Anterior cingulate cortex (tissue), 58 donors: ENCODE data around the gene TMEM208.

ENCODE experiments used
- DNase-seq, 58 donors: peaks; one replicate each; lab custom pipeline; 2025; lab: John Stamatoyannopoulos, UW

Gene TMEM208

DNA sequence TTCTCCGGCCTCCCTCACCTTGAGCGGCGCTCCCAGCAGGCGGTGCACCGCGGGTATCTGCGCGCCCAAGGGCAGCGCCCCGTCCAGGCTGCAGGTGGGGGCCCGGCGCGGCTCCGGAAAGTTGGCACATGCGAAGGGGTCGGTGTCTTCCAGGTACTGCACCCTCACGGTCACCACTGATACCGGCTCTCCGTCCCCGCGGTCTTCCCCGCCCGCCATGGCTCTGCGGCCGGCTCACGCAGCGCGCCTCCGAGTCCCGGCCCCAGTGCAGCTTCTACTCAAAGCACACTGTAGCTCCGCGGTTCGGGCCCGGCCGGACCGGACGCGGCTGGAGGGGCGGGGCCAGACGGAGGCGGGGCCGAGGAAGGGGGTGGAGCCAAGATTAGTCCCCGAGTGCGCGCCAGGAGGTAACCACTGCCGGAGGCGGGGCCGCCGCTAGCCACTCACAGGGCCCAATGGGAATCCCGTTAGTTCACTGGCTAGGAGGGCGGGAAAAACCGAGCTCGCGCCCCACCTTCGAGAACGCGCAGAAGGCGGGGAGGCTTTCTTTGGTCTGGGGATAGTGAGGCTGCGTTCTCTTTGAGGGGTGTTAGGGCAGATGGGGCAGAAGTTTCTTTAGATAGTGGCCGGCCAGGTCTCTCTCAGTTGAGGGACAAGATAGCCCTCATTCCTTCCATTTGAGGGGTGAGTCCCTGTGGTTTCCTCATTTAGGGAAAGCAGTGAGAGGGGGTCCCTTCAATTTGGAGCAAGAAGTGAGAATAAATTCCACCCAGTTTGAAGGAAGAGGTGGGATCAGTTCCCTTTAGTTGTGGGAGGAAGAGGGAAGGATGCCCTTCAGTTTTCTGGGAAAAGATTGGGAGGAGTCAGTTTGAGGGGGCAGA, 20.5 kb downstream of the TMEM208 start, which contains the start of gene FHOD1:
FHOD1 (minus strand) TSS at position 290 of the 881 bp plus-strand sequence; CDS start at position 219, 71 bp downstream.
- DNase-seq: peak; percentile 40 to 97 (median 88)

DNA sequence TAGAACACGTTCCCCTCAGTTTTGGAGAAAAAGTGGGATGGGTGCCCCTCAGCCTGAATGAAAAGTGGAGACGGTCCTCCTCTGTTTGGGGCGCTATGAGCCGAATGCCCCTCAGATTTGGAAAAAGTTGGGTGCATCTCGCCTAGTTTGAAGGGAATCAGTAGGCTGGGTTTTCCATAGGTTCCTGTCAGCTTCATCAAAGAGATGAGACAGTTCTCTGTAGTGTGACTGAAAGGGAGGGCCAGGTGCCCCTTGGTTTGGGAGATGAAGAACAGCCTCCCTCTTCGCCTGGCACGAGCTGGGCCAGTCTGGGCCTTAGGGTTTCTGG, 21.1 kb downstream of the TMEM208 start:
- DNase-seq: no peak

DNA sequence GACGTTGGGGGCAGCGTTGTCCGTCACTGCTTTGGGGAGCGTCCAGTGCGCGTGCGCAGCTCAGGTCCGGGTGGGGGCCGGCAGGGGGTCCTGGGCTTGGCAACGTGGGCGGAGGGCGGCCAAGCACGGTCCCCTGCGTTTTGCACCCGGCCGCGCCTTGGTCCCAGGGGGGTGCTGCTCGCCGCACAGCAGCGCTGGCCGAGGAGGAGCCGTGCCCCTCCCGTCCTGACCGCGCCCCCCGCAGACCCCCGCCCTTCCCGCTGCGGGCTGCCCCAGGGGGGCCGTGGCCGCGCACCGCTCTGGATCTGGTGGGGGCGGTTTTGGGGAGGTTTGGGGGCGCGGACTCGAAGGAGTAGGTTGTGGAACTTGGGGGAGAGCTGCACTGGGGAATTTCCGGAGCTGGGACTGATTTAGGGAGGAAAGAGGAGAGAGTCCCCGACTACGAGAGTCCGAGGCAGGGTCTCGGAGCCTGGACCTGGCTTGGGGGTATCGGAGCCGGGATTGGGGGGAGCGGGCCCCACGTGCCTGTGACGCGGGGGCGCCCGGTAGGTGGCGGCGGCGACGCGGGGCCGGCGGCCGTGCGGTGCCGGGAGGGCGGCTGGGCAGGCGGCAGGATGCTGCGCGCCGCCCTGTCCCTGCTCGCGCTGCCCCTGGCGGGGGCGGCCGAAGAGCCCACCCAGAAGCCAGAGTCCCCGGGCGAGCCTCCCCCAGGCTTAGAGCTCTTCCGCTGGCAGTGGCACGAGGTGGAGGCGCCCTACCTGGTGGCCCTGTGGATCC, 21.7 kb downstream of the TMEM208 start, which contains the start of gene SLC9A5:
SLC9A5 (plus strand) TSS at position 579 of the 777 bp plus-strand sequence; CDS start at position 615, 36 bp downstream.
- DNase-seq: peak in 5 of 58 donors; percentile 12 to 38 (median 18)

DNA sequence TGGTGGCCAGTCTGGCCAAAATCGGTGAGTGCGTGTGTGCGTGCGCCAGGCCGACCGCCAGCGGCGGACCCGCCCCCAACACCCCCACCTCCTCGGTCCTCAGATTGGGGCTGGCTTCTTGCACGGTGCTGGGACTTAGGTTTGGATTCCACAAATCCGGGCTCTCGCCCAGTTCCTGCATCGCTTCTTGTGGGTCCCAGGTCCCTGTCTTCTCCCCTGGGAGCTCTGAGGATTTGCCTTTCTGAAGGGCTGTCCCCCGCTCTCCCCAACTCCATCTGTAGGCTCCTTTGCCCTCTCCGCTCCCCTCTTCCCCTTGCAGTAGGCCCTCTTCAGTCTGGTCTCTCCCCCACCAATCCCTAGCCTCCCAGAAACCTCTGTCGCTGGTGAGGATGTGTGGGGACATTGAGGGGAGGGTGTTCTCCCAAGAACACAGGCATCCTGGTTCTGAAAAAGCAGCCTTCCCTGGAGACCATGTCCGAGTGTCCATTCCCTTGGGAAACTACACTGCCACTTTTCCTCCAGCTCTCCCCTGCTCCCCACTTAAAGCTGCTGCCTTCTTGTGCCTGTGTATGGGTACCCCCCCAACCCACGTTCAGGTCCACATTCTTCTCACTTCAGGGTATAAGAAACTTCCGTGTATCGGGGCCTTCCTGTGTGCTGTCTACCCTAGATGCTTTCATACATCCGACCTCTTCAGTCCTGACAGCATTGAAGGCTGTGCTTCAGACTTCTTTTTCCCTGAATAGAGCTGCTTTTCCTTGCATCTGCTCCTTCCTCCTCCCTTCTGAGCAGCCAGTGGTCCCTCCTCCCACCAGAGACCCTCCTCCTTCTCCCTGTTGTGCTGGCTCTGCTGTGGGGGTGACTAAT, 22.5 kb downstream of the TMEM208 start:
- no peak for DNase-seq

DNA sequence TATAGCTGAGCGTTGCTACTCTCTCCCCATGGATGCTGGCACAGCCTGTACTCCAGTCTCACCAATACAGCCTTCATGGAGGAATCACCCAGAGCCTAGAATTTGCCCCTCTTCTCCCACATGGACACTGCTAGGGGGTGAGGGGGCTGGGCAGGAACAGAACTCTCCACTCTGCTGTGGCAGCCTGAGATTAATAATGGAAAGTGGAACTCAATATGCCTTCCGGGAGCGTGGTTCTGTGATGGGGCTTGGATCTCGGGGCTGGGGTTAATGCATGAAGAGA, 23.1 kb downstream of the TMEM208 start:
- DNase-seq: no peak

DNA sequence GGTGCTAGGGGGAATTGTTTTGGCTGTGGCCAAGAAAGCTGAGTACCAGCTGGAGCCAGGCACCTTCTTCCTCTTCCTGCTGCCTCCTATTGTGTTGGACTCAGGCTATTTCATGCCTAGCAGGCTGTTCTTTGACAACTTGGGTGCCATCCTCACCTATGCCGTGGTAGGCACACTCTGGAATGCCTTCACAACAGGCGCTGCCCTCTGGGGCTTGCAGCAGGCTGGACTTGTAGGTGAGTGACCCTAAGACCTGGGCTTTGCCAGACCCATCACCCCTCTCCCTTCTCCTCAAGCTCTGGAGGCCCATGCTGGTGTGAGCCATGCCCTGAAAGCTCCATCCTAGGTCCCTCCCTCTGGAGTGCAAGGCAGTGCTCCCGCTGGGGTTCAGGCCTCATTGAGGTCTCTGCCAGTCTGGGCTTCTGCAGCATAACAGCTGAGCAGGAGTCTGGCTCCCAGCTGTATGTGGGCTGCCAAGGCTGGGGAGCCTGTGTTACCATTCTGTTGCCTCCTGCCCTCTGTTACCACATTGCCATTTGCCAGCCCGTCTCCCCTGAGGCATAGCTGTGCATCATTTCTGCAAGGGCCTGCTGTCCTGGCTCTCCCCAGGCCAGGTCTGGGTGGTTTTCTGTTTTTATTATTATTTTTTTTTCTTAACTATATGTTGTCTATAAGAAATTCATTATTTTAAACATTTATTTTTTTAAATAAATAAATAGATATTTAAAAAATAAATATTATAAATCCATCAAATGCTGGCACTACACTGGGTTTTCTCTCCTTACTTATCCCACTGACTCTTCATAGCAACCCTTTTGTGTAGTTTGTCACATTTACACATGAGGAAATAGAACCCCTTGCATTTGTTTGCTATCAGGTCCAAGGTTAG, 25.9 kb downstream of the TMEM208 start:
- peak in 18 of 58 donors; percentile 8 to 54 (median 38) for DNase-seq

DNA sequence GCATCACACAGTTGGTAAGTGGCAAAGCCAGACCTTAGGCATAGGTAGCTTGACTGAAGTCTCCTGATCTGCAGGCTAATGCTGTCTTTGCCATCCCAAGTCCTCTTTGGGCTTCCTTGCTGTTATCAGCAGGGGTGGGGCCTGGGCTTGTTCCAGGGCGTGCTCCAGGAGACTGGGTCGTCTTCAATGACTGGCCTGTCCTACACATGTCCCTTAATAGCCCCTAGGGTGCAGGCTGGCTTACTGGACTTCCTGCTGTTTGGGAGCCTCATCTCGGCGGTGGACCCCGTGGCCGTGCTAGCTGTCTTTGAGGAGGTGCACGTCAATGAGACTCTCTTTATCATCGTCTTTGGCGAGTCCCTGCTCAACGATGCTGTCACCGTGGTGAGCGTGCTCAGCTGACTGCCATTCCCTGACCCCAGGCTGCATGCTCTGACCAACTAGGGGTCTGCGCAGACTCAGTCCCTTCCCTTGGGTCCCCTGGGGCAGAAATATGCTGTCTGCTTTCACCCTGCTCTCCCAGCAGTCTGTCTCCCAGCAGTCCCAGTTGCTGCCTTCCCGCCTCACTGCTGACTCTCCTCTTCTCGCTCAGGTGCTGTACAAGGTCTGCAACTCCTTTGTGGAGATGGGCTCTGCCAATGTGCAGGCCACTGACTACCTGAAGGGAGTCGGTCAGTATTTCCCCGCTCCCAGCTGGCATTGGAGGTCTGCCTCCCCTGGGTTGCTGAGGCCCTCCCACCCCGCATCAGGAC, 28.0 kb downstream of the TMEM208 start:
- no peak for DNase-seq

DNA sequence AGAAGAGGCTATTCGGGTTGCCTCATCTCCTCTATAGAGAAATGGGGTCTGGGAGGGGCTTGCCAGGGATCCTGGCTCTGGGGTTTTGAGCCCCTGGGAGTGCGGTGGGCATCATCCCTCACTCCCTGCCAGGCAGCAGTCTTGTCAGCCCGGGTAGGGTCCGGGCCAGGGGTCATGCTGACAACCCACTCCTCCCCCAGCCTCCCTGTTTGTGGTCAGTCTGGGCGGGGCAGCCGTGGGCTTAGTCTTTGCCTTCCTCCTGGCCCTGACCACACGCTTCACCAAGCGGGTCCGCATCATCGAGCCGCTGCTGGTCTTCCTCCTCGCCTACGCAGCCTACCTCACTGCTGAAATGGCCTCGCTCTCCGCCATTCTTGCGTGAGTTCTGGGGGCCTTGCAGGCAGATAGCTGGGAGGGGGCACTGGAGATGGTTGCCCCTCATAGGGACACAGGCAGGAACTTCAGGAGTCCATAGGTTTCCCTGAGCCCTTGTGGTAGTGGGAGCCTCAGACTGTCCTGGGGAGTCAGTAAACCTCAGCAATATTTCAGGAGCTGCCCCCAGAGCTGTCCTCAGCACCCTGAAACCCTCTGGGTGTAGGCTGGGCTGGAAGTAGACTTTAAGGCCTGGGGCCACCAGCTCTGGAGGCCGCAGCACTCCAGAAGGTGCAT, 28.8 kb downstream of the TMEM208 start:
- no peak for DNase-seq

DNA sequence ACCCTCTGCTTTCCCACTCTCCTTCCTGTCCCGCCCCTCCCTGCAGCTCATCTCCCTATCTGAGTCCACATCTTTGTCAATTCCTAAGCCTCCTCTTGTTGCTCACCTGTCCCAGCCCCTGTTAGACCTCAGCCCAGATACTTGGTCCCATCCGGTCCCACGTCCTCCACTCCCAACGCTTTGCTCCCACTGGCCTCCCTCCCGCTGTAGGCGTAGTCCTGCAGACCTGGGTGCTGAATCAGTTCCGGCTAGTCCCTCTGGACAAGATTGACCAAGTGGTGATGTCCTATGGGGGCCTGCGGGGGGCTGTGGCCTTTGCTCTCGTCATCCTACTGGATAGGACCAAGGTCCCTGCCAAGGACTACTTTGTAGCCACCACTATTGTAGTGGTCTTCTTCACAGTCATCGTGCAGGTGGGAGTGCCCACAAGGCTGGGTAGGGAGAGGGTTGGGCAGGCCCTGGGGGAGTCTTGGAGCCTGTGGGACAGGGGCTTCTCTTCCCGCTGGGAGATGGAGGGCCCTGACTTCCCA, 29.8 kb downstream of the TMEM208 start:
- no peak for DNase-seq

DNA sequence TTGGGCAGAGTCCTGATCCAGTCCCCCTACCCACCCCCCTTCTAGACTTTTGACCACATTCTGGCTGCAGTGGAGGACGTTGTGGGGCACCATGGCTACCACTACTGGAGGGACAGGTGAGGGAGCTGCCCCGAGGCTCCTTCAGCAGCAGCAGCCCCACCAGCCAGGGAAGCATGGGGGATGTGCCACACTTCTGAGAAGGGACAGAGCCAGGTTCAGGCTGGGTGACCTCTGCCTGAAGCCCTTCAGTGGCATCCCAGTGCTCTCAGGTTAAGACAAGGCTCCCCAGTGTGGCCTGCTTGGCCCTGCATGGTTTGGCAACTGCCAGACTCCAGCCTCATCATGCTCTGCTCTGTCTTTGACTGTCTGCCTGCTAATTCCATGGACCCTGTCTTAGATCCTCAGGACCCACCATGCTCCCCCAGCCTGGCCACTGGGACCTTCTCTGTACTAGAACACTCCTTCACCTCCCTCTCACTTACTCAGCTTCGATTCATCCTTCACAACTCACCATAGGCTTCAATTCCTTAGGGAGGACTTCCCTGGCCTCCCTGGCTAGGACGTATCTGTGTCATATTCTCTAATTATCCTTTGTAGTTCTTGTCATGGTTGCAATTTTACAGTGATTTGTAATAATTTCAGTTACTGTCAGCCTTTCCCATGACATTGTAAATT, 30.7 kb downstream of the TMEM208 start:
- DNase-seq: no peak

DNA sequence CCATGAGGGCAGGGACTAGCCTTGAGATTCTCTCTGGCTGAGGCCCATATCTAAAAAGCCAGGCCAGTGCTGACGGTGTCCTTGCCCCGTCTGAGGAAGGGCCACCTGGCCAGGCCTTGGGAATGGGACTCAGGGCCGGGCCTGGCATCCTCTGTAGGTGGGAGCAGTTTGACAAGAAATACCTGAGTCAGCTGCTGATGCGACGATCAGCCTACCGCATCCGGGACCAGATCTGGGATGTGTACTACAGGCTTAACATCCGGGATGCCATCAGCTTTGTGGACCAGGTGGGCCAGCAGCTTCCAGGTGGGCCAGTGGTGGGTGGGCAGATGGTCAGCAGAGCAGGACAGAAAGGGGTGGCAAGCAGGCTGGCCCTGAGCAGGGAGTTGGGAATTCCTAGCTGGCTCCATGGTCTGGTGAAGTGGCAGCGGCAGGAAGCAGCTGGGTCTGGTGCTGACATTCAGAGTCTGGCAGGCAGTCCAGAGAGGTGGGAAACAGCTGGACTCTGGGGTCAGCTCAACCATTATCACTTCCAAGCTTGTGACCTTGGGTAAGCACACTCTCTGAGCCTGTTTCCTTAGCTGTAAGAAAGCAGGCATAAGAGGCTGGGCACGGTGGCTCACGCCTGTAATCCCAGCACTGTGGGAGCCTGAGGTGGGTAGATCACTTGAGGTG, 31.4 kb downstream of the TMEM208 start:
- DNase-seq: no peak

DNA sequence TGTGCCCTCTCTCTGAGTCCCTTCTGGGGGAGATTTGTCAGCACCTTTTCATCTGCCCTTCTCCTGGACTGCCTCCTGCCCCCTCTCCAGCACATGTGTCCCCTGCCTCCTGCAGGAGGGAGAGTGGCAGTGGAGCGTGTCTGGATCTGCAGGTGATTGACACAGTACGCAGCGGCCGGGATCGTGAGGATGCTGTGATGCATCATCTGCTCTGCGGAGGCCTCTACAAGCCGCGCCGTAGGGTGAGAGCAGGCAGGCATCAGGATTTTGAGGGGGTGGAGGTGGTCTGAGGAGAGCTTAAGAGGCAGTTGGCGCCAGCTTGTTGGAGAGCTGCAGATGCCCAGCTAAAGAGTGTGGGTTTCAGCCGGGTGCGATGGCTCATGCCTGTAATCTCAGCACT, 32.8 kb downstream of the TMEM208 start:
- peak in 1 of 58 donors; percentile 5 for DNase-seq

DNA sequence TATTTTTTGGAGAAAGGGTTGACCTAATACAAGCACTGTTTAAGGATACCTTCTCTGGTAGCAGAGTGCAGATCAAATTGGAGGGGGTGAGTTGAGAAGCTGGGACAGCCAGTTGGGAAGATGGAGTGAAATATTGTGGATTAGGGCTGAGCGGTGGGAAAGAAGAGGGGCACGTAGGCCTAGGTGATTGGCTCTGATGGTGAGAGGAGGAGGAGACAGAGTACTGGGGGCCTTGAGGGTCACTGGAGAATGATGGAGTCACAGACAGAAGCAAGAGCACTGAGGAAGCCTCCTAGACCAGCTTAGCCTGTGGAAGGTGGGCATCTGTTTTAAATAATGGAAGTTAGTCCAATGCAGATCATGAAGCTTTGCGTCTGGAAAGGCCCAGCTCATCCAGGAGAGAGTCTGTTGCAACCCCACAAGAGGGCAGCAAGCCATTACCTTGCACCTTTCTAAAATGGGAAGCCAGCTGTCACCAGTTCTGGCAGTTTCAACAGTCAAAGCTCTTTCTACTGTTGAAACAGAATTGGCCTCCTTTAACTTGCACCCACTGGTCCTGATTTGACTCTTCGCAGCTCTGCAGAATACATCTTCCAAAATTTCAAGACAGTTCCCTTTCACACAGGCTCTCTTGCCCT, 33.6 kb downstream of the TMEM208 start:
- peak in 5 of 58 donors; percentile 7 to 33 (median 19) for DNase-seq

DNA sequence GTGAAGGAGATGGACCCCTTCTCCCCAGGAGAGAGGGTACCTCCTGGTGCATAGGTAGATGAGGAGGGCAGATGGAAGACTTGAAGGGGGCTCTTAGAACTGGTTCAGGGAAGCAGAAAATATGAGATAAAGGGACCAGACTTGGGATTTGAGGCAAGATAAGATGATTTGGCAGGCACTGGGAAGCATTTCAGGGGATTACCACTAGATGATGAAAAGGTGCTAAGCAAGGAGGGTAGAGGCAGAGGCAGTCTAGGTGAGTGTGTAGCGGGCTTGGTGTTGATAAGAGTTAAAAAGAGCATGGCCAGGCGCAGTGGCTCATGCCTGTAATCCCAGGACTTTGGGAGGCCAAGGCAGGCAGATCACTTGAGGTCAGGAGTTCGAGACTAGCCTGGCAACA, 36.3 kb downstream of the TMEM208 start:
- no peak for DNase-seq

DNA sequence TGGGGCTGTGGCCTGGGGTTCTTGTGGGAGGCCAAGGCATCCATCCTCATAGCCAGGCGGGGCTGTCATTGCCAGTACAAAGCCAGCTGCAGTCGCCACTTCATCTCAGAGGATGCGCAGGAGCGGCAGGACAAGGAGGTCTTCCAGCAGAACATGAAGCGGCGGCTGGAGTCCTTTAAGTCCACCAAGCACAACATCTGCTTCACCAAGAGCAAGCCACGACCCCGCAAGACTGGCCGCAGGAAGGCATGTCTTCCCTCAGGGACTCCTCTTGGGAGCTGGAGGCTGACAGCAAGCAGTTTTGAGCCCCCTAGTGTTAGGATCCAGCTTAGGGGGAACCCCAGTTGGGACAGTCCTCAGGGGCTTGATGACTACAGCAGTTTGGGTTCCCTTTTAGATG, 37.3 kb downstream of the TMEM208 start:
- DNase-seq: no peak

DNA sequence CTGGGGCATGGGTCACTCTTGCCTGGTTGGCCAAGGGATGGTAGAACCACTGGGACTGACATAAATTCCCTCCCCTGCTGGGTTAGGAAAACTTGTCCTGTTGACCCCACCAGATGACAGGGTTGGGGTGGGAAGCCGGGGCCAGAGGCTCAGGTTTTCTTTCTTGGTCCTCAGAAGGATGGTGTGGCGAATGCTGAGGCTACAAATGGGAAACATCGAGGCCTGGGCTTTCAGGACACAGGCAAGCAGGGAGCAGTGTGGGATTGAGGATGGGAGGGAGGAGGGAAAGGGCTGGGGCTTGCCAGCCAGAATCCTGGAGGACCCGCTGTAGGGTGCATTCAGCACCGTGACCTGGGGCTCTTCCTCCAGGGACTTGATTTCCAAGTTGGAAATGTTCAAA, 37.9 kb downstream of the TMEM208 start:
- no peak for DNase-seq
